NCI-H1436 (cell line): Measurements from ENCODE around the gene FLAD1.

Source experiments
- DNase-seq: peaks from one replicate; lab custom pipeline; 2025; lab: John Stamatoyannopoulos, UW

FLAD1 gene

GRCh38 chr1:154982897-154983648, at the start of gene FLAD1:
FLAD1 (plus strand) TSS chr1:154983344; CDS start chr1:154983695, 351 bp downstream.
- peak; percentile 99 for DNase-seq

DNA sequence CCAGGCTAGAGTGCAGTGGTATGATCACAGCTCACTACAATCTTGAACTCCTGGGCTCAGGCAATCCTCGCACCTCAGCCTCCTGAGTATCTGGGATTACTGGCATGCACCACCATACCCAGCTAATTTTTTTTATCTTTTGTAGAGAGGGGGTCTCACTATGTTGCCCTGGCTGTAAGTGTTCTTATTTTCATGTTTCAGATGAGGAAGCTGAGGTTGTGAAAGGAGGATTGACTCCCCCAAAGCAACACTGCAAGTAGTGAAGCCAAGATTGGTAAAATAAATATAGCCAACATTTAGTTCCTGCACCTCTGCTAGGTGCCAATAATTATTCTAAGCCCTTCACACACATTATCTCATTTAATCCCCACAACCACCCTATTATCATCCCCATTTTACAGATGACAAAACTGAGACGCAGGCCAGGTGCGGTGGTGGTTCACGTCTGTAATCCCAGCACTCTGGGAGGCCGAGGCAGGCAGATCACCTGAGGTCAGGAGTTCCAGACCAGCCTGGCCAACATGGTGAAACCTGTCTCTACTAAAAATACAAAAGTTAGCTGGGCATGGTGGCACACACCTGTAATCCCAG, 48.7 kb upstream of the FLAD1 start:
- no peak for DNase-seq

- DNase-seq, result no peak
Measured at GRCh38 chr1:154935749-154936554, 47.2 kb upstream of the FLAD1 start.

DNA sequence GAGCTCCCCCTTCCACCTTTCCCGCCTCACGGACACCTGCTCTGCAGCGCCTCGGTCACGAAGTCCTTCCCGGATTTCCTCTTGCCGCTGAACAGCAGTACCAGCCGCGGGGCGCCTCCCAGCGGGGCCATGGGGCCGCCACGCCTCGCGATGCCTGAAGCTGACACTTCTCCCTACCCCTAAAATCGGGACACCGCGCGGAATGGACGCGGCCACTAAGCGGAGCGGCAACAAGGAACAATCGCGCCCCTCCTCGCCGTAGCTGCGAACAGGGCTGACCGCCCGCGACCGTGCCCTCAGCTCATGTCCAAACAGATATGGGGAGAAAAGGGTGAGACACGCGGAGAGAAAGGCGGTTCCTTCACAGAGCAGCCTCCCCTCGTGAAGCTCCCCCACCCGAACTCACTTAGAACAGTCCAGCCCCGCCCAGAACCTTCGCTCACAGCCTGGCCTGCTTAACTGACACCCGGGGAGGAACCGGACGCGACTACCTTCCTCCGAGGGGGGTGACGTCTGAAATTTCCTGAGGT, 46.5 kb upstream of the FLAD1 start, which contains the start of gene PMVK:
Gene PMVK (minus strand): TSS at position 165 of the 530 bp plus-strand sequence. CDS start 34 bp downstream, at position 131.
- DNase-seq, result peak; percentile 92

DNA sequence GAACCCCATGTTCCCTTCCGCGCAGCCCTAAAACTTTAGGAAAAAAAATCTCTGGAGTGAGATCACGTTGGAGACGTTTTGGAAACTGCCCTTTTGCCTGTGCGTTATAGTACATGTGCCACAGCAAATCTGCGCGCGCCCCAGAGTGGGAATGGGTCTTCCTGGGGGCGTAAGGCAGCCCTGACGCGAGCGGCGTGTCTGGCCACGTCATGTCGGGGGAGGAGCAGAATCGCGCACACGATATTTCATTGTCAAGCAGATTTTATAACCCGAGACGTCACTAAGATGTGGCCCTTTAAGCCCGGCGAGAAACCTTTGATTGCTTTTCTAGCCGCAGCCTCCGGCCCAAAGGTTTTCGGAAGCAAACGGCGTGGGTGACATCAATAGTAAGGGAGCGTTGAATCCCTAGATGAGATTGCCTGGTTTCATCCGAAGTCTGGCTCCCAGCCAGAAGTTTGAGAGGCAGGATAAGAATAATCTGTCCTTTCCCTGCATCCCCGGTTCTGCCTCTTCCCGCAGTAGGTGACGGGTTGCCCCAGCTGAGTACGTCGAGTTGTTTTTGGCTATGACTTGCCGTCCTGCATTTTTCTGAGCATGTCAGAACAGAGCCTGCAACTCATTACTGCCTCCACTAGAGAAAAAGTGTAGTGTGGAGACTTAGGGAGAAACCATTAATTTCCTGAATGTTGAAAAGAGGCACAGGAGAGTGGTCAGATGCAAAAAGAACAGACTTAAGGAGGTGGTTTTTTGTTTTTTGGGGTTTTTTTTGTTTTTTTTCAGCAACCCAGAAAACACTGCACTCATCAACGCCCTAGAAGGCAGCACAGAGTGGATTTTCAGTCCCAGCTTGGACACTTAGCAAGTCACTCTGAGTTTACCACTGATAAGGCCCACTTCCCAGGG, 45.8 kb upstream of the FLAD1 start:
- peak; percentile 89 for DNase-seq

DNA sequence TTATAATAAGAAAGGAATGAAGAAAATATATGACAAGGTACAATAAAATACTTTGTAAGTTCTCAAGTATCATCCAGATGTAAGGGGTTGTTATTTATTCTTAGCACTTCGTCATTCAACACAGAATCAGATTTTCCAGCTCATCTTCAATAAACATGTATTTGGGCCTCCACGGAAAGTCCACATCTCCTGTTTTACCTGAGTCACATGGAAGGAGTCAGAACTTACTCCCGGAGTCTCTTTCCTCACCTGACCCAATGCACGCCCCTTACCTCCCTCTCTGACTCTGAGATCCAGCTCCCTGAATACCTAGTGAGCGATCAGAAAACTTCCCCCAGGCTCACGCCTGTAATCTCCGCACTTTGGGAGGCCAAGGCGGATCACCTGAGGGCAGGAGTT, 45.2 kb upstream of the FLAD1 start:
- DNase-seq, result no peak

GRCh38 chr1:154938604-154939399, 44.3 kb upstream of the FLAD1 start:
- no peak for DNase-seq

GRCh38 chr1:154940213-154940560, 43.0 kb upstream of the FLAD1 start:
- DNase-seq, result no peak

DNA sequence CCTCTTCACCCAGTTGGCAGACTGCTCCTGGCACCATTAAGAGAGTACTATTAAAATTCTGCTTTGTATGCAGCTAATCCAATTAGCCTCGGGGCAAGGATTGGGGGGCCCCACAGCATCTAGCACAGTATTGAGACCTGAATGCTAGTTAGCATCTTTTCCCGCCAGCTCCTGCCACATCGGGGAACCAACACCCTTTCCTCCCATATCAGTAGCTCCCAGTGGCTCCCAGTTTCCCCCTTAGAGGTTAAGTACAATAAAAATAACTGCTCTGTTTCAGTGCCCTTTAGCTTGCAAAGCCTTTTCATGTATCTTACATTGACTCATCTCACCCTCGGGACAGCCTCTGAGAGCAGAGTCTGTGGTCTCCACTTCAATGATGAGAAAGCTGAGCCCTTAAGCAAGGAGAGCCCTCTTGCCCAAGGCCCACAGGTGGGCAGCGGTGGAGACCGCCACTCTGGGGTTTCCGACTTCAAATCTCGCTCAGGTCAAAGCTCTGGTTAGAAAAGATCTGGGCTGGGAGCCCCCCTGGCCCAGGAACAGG, 42.4 kb upstream of the FLAD1 start:
- no peak for DNase-seq

GRCh38 chr1:154941333-154942013, 41.7 kb upstream of the FLAD1 start:
- no peak for DNase-seq

DNA sequence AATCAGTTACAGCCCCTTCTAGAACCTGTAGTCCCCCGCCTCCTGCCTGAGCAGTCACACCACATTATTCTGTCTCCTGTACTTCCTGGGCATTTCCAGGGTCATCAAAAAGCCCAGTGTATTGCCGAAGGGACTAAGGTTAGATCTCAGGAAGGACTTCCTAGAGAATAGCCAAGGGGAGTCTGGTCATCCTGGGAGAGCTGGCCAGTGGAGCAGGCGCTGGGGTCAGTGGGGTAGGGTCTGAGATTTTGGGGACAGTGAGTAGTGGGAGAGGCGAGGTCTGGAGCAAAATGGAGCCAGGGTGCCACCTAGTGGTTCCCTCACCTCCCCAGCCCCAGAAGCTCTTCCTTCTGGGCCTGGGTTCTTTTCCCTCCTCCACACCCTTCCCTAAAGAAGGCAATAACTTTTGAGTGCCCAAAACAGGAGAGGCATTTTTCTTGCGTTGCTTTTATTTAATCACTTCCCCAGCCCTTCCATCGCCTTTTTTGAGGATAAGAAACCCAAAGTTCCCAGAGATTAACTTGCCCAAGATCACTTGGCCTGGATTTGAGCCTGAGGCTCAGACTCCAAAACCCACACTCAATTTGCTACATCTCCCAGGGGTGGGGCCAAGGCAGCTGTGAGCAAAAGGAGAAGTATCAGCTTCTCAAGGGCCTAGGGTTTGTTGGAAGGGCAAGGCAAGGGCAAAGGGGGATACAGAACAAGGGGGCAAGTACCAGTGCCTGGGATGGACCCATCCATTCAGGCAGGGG, 39.3 kb upstream of the FLAD1 start:
- peak; percentile 46 for DNase-seq

- DNase-seq, result no peak
Measured at GRCh38 chr1:154944401-154945159, 38.6 kb upstream of the FLAD1 start.

DNA sequence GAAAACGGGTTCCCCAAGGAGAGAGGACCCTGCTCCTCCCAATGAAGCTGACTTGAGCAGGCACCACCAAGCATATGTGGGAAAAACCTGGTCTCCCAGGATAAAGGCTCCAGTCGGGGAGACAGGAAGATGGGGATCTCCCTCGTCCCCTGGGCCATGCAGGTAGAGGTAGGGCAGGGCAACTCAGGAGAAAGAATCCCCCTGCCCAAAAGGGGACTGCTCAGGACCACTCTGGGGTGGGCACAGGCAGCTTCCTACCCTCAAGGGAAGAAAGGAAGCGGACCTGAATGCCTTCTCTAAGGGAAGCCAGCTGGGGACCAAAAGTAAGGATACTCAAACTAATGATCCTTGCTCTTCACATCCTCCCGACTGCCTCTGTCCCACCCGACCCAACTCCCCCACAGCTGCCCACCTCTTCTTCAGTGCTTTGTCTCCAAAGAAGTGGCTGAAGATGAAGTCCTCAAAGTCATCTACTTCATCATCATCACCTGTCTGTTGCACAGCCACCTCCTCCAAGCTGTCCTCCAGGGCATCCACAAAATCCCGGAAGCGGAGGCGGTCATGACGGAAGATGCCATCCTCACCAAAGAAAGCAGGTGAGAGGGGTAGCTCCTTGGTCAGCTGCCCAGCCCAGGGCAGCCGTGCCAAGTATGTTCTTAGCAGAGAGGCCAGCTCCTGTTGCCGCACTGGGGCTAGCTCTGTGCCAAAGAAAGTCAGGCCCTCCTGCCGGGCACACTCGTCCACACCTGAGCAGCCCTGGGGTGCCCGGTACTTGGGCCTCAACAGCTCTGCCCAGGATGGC, 37.8 kb upstream of the FLAD1 start:
- DNase-seq, result no peak

DNA sequence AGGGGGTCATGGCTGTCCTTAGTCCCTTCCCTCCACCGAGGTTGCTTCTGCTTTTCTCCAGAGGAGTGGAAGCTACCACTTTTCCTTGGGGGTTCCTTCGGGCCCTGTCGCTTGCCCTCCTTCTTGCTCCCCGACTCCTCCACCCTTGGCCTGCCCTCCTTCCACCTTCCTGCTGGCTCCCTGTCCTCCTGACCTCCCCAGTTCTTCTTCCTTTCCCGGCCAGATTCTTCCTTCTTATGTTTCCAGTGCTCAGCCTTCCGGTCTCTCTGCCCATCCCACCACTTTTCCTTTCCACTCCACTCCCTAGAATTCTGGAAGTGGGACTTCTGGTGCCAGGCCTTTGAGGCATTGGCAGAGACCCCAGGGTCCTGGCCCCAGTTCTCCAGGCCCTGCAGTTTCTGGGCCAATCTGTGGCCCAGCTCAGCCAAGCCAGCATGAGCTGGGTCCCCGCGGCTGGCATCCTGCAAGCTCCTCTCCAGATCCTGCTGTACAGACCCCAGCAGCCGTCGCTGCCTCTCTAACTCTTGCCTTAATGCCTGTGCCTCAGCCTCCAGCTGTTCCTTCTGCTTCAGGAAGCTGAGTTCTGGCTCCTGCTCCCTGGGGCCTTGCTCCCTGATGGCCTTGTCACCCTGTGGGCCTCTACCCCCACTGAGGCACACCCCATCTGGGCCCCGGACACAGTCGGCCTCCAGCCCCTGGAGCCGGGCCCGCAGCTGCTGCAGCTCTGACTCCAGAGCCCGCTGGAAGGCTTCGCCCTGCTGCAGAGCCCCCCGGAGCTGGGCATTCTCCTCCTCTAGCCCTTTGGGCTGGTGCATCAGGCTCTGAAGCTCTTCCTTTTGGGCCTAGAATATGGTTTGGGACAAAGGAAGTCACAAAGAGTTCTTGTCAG, 36.9 kb upstream of the FLAD1 start:
- DNase-seq, result no peak

DNA sequence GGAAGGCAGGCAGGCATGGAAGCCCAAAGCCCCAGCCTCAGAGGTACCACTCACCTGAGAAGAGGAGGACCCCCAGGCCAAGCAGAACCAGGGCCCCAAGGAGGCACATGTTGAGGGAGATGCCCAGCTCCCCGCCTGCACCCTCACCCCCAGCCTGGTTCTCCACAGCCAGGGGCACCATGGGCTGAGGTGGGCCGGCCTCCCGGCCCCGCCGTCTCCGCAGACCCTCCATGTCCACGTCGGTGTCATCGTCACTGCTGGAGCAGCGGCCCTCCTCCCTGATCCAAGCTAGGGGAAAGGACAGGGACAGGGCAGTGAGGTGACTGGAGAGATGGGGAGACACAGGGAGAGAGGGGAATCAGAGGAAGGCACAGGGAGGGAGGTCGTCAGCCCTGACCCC, 35.1 kb upstream of the FLAD1 start:
- DNase-seq, result no peak

DNA sequence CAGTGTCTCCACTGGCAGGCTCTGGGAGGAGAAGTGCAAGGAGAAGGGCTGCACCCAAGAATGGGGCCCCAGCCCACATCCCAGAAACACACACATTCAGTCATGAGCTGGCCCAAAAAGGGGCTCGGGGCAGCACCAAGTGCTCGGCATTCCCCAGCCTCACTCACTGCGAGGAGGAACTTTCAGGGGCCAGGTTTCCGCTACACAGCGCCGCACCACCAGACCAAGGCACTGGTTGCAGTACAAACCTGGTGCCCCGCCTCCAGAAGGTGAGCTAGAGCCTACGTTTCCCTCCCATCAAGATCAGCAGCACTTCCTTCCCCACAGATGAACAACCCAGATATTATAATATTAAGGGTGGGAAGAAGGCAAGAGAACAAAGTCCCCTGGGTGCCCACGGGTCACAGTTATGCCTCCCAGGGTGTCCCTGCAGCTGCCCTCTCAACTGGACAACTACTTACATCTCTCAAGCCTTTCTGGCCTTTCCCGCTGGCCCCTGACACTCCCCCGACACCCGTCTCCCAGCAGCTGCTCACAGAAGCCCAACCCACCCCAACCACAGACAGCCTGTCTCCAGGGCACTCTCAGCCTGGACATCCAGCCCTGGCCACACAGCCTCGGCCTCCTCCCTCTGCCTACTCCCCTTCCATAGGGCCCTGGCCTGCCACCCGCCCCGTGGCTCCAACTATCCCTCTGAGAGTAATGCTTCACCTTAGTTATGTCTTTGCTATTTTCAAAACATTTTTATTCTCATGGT, 31.1 kb upstream of the FLAD1 start:
- DNase-seq, result no peak
